Stimulated activated CD4-positive, alpha-beta T cell treated with anti-CD3 and anti-CD28 coated beads, Interleukin-1b, Interleukin-23, amount 100 ng/mL, for 1 hour (primary cell): Measurements from ENCODE around the gene GAS2L1.

Source experiments
- DNase-seq, 2 donors: peaks; one replicate each; pipeline ENCODE4 v3.0.0-alpha.2; 2020; ENCODE audit warnings: low read depth in 2 of 2

Gene GAS2L1

DNA sequence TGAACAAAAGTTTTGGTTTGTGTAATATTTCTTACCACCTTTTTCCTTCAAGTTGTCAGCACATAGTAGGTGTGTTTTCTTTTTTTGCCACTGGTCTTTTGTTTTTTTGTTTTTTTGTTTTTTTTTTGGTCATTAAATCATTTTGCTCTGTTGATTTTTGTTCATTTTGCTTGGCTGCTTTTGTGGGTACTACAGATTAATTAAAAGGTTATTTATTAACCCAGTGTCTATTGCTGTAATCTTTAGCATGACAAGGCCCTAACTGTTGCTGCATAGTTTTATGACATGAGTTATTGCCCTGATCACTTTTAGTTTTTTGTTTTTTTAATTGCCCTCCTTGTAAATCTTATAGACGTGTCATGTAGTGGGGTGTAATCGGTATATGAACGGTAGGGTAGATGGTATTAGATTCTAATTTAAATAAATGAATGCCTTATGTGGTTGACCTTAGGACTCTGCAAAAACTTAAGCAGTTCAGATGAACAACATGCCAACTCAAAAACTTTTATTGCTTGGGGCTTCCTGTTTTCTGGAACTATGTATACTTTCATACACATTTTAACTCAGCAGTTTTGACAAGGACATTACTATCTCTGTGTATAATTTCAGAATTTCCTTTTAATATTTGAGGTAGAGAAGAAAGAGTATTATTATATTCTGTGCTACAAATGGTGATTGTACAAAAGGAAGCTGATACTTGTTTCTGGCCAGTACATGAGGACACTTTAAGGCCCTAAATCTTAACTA is 30.5 kb upstream of the GAS2L1 start:
- DNase-seq = no peak

DNA sequence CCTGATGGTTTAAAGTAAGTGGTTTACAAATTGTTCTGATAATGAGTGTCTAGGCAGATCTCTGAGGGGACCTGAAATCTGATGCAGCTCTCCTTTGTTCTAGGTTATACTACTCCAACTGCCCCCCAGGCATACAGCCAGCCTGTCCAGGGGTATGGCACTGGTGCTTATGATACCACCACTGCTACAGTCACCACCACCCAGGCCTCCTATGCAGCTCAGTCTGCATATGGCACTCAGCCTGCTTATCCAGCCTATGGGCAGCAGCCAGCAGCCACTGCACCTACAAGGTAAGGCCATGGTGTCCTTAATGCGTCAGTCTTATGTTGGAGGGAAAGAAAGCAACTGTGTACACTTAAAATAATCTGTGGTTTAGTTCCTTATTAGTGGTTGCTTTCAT is 28.5 kb upstream of the GAS2L1 start:
- no peak for DNase-seq

DNA sequence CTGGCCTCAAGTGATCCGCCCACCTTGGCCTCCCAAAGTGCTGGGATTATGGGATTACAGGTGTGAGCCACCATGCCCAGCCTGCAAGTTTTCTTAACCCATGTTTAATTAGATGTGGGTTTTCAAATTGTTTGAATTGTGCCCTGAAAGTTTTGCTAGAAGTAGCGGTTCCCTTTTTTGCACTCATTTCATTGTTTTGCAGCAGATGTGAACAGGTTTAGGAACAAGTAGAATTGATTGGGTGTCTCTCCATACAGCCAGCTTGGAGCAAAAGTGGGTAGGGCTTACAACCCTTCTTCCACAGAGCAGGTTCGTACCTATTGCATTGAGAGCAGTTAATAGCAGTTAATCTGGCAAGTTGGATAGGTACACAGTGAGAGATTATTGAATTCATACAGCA is 22.3 kb upstream of the GAS2L1 start:
- no peak for DNase-seq

DNA sequence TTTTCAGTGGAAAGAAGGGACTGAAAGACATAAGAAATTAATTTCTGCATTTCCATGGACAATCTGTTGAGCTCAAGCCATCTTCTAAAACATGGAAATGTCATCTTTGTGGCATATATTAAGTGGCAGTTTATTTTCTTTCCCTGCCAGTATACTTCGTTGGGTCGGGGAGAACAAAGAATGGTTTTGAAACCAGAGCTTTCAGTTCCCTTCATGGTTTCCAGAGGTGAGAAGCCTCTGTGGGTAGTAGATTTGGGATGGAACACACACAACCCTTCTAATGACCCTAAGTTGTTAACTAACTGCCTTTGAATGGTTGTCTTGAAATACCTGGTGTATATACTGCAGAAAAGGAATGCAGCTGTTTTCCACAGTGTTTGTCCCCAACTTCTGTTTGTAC is 17.6 kb upstream of the GAS2L1 start:
- no peak for DNase-seq

DNA sequence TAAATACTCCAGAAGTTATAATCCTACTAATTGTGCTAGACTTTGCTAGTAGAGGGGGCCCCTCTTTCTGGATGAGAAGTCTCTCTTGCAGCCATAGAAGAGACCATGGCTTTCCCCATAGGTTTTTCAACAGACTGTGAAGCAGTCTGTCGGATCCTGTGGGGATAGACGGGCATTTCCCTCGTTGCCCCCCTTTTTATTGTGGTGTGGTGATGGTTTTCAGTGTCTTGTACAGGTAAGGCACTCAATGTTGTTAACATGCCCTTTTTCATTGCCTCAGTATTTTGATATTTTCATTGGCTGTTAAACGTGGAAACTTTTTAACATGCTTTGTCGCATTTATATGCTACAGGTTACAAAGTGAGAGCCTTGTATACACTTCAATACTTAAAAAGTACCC is 16.4 kb upstream of the GAS2L1 start:
- DNase-seq = no peak

DNA sequence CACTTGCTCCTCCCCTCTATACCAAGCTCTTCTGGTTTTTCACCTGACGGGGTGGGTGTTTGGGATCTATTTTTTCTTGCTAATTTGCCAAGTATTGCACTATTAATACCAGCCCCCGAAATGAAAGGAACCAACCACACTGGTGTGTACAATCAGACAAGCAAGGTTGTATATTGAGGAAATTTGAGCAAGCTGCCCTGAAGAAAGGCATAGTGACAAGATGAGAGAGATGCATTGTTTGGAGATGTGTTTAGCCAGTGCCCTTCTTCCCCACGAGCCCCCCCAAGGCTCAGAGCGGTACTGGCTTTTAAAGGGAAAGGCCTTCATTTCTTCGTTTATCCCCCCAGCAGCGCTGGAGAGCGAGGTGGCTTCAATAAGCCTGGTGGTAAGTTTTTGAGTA is 15.2 kb upstream of the GAS2L1 start:
- DNase-seq = no peak

DNA sequence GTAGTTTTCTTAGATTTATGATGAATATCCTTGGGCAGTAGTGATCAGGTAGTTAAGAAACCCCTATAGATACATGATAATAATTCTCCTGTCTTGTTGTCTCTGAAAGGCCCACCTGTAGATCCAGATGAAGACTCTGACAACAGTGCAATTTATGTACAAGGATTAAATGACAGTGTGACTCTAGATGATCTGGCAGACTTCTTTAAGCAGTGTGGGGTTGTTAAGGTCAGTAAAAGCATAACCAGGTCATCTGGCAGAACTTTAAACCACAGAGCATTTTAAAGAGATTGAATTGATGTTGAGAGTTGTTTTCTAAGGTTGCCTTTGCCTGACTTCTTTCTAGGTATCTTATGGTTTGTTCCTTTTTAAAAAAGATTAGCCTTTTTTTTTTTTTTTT is 14.1 kb upstream of the GAS2L1 start:
- DNase-seq = no peak

DNA sequence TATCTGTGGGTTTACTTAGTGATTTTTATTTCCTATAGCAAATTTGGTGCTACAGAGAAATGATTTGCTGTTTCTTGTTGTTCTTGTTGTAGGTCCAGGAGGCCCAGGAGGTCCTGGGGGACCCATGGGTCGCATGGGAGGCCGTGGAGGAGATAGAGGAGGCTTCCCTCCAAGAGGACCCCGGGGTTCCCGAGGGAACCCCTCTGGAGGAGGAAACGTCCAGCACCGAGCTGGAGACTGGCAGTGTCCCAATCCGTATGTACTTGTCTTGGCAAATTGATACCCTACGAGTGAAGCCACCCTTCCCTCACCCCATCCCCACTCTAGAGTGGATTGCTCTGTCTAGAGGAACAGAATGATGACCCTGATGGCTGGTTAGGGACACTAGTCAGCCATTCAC is 7.8 kb upstream of the GAS2L1 start:
- no peak for DNase-seq

DNA sequence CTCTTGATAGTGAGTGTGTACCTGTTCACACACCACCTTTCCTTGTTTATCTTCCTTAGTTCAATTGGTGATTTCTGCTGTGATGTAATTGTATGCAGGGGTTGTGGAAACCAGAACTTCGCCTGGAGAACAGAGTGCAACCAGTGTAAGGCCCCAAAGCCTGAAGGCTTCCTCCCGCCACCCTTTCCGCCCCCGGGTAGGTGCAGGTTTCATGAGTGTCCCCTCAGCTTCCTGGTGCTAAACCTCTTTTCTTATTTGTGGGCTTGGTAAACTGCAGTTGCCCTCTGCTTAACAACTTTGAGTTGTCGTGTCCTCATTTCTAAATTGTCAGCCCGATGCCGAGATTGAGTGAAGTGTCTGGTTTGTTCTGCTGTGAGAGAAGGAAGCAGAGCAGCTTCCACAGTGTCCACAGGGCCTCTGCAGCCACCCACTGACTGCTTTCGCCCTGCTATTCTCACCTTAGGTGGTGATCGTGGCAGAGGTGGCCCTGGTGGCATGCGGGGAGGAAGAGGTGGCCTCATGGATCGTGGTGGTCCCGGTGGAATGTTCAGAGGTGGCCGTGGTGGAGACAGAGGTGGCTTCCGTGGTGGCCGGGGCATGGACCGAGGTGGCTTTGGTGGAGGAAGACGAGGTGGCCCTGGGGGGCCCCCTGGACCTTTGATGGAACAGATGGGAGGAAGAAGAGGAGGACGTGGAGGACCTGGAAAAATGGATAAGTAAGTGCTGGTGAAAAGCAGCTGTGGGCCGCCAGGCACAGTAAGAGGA is 7.1 kb upstream of the GAS2L1 start:
- no peak for DNase-seq

DNA sequence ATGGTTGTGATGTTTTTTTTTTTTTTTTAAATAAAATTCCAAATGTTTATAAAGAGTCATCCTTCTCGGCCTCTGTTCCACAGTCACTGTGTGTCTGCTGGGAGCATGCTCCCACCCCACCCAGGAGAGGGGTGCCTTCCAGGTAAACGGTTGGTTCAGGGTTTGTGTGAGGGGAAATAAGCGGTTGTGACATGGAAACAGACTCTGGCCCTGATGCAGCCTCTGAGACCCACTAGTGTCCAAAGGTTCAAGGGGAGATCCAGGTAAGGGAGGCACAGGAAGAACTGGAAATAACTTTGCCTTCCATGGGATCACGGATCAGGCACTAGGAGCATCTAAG is 6.0 kb upstream of the GAS2L1 start:
- no peak for DNase-seq

DNA sequence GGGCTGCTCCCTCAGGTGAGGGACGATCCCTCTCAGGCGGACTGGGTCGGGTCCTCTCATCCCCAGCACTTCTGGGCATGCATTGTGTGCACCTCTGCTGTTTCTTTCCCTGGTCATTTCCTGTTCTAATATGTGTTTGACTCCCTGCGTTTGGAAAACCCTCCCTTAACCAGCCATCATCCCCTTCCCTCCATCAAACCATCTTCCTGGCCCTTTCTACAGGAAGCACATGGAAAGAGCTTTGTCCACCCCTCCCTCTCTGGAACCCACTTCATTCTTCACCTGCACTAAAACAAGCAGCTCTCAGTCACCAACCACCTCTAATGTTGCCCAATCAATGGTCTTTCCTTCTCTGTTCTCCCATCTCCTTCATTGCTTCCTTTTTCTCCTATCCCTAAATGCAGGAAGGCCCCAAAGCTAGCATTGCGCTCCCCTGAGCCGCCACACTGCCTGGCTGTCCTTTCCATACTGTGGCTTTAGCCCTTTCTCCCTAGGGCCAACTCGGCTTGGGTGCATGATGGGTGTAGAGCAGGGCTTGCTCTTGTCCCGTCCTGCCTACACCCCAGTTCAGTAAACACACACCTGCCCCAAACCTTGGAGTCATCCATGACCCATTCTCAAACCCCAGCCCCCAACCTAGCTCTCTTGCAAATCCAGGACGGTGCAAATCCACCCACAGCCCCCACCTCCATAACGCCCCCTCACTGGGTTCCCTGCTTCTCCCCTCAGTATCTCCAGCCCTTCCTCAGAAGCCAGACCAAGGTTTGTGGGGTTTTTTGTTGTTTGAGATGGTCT is 5.4 kb upstream of the GAS2L1 start:
- no peak for DNase-seq

DNA sequence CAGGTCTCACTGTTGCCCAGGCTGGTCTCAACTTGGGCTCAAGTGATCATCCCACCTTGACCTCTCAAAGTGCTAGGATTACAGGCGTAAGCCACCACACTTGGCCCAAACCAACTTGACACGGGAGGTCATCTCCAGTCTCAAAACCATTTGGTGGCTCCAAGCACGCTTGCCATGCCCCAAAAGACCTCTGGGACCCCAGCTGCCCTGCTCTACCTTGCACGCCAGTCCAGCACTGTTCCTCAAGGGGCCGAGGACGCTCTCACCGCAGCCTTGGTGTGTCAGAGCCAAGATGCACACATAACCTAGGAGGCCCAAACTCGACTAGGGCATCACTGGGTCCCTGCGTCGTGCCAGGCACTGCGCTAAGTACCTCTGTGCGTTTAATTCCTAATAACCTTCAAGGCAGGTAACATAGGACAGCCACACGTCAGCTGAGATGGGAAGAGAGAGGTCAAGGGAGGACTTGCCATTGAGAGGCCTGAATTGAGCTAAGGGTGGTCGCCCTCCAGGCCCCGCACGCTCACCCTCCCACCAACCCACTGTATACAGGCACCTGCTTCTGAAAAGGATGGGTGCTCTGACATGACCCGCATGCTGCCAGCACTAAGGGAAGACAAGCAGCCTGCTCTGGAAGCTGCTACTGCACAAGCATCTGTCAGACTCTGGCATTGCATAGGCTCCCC is 4.6 kb upstream of the GAS2L1 start:
- DNase-seq = no peak

DNA sequence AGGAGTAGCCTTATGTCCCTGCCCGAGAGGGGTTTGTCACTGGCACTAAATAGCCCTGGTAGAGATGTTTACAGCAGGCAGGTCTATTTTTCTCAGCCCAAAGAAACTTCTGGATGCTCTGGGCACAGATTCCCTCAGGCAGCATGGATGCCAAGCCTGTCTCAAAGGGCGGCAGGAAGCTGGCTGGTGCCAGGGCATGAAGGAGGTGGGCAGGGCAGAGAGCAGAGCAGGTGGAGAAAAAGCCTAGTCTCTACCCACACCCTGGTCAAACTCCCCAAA is 4.1 kb upstream of the GAS2L1 start:
- DNase-seq = no peak

DNA sequence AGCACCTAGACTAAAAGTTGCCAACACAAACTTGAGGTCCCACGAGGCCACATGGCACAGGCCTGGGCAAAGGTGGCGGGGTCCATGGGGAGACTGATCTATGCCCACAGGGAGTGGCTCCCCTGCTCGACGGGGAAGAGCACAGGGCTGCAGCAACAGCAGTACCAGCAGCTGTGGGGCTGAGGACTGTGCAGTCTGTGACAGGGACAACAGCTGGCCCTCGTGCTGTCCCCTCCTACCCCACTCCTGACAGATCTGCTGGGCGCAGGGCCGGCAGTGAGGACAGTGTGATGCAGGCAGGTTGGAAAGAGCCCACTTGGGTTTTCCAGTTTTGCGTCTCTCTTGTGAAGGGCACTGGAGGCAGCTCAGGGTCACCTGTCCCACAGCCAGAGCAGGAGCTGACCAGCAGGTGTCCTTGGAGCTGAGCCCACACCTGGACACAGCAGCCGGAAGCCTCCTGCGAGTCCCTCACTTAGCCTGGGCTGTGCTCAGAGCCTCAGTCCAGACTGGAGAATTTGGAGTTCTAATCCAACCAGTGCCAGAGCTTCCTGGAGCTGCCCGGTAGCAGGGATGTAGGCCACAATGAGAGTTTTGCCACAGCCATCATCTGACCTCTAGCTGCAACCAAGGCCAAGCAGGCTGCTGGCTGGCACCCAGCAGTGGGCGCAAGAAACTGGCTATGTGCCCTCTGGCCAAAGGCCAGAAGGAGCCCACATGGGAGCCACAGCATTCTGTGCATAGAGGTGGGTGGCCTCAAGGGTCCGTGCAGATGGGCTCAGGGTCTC is 3.6 kb upstream of the GAS2L1 start:
- DNase-seq = no peak

DNA sequence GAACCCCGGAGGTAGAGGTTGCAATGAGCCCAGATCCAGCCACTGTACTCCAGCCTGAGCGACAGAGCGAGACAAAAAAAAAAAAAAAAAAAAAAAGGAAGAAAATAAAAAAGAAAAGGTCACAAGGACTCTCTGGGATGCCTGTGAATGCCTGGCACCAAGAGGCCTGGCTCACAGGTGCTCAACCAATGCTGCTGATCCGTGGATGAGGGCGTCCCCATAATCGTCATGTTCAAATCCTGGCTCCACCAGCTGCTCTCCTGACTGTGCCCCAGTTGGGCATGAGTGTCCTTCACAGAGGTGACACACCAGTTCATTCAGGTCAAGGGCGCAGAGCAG is 645 bp upstream of the GAS2L1 start:
- no peak for DNase-seq

DNA sequence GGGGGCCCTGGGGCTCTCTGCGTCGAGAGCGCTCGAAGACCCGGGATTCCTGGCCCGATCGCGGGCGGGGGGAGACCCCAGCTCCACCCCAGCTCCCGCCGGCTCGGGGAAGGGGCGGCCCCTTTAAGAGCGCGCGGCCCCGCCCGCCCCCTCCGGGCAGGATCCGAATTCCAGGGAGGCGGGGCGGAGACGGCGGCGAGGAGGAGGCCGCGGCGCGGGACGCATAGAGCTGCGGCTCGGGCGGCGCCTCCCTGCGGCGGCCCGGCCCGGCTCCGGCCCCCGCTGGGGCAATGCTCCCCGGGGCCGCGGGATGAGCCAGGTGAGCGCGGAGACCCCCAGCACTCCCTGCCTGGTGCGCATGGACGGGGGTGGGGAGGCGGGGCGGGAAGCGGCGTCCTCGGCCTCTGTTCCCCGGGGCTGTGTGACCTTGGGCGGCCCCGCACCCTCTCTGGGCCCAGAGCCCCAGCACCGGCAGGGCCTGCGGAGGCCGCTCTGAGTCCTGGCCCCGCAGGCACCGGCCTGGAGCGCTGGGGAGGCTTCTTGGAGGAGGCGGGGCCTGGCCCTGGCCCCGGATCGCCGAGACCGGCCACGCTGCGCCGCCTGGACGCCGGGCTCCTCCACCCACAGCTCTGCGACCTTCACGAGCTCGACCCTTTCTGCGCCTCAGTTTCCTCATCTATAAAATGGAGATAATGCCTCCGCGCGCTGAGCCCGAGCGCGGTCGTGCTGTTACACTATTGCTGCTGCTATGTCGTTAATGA is 565 bp downstream of the GAS2L1 start:
- no peak for DNase-seq

DNA sequence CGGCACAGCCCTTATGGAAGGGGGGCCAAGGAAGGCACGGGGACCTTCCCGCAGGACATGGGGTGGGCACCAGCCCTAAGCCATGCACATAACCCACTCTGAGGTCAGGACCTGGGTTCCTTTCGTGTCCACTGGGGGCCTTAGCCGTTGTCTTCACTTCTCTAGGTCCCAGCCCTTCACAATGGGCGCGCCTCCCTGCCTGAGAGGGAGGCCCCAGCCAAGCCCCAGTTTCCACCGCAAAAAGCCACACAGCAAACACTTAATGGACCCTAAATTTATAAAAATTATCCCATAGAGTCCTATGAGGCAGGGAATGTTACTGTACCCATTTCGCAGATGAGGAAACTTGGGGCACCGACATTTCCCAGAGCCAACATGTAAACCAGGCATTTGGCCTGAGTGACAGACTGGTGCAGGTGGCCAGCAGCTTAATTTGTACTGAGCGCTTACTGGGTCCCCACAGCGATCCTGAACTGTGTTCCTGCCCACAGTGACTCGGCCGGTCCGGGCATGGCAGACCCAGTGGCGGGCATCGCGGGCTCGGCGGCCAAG is 1.2 kb downstream of the GAS2L1 start:
- DNase-seq = no peak

DNA sequence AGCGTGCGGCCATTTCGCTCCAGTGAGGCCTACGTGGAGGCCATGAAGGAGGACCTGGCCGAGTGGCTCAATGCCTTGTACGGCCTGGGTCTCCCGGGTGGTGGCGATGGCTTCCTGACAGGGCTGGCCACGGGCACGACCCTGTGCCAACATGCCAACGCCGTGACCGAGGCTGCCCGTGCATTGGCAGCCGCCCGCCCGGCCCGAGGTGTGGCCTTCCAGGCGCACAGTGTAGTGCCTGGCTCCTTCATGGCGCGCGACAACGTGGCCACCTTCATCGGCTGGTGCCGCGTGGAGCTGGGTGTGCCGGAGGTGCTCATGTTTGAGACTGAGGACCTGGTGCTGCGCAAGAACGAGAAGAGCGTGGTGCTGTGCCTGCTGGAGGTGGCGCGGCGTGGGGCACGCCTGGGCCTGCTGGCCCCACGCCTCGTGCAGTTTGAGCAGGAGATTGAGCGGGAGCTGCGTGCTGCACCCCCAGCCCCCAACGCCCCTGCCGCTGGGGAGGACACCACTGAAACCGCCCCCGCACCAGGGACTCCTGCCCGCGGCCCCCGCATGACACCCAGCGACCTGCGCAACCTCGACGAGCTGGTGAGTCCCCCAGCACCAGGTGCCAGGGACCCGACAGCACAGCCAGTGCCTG is 1.8 kb downstream of the GAS2L1 start:
- no peak for DNase-seq

DNA sequence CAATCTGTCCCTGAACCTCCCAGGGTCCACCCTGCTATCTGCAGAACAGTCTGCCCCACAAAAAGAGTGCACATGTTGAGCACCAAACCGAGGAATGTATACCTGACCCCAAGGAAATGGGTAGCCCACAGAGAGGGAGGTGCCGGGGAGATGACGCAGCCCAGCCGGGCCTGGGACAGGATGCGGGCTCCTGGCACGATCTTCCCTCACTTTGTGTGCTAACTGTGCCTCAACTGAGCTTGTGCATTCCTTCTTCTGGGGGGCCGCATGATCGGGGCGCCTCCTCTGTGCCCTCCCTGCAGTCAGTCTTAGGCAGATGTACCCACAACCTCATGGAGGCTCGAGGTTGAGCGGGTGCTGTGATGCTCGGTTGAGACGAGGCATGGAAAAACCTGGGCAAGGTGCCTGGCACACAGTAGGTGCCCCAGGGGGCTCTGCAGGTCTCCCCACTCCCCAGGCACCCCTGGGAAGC is 2.4 kb downstream of the GAS2L1 start:
- DNase-seq = no peak
